ENCODE data around the gene TRIM66.

GRCh38 chr11:8693555-8693954 is 11.1 kb upstream of the TRIM66 start:
- no peak for TF ChIP-seq POLR2A (conservative IDR thresholded peaks at IDR 0.05)
- TF ChIP-seq MYC (IDR thresholded peaks at IDR 0.05; ENCODE audit: low read depth, low read length) = no peak
- no peak for TF ChIP-seq MYC (CRISPR knock-in tag; IDR thresholded peaks at IDR 0.05; ENCODE audit: borderline replicate concordance, low read depth)
- TF ChIP-seq CTCF (IDR thresholded peaks at IDR 0.05 in 2 of 3, conservative IDR thresholded peaks at IDR 0.05 in 1 of 3; ENCODE audit: insufficient read depth in 2 of 3, low read depth in 1 of 3, low read length in 3 of 3) = no peak
- no peak for TF ChIP-seq POLR2AphosphoS5 (IDR thresholded peaks at IDR 0.05; ENCODE audit: control insufficient read depth, insufficient read depth, low read depth, low read length)
- TF ChIP-seq ZBTB40 (IDR thresholded peaks at IDR 0.05) = no peak
- TF ChIP-seq ZBTB40 (CRISPR knock-in tag; IDR thresholded peaks at IDR 0.05) = no peak
- no peak for TF ChIP-seq JUN (IDR thresholded peaks at IDR 0.05; ENCODE audit: borderline replicate concordance, low read depth, low read length)
- TF ChIP-seq JUN (CRISPR knock-in tag; IDR thresholded peaks at IDR 0.05; ENCODE audit: borderline replicate concordance) = no peak
- no peak for TF ChIP-seq SP1 (CRISPR knock-in tag; IDR thresholded peaks at IDR 0.05)
- no peak for TF ChIP-seq YY1 (IDR thresholded peaks at IDR 0.05; ENCODE audit: borderline replicate concordance in 1 of 3, control insufficient read depth in 1 of 3, extremely low read depth in 1 of 3, insufficient read depth in 3 of 3, insufficient read length in 1 of 3, insufficient replicate concordance in 2 of 3, low read depth in 1 of 3, low read length in 2 of 3)
- TF ChIP-seq MAFK (IDR thresholded peaks at IDR 0.05; ENCODE audit: low read length) = no peak

All from K562 (cell line).